Stomach (tissue), 4 donors: Measurements from ENCODE around the gene BAHD1.

Experiments used
- EP300 ChIP-seq: sonication (generic); formaldehyde crosslinking; IDR thresholded peaks from one replicate; pipeline ENCODE4 v1.6.1; 2017; ENCODE audit warnings: antibody characterized with exemption
- POLR2A ChIP-seq, 4 donors: fragments of 450-650 bp; IDR thresholded peaks; one replicate each; pipeline ENCODE4 v1.6.1; 2016; ENCODE audit warnings: antibody characterized with exemption in 4 of 4, control low read depth in 2 of 4, mild to moderate bottlenecking in 1 of 4, moderate library complexity in 1 of 4
- POLR2AphosphoS5 ChIP-seq, 3 donors: sonication (generic); formaldehyde crosslinking; IDR thresholded peaks; one replicate each; pipeline ENCODE4 v1.6.1; 2016; ENCODE audit warnings: antibody characterized with exemption in 3 of 3
- TF ChIP-seq, protein P1 (sequence below), 7 experiments: fragments of 450-650 bp in 4 of 7; fragments of 200-600 bp in 3 of 7; sonication (generic) in 3 of 7; IDR thresholded peaks; one replicate each; pipeline ENCODE4 v1.5.1; 2016 to 2019; ENCODE audit warnings: antibody characterized with exemption in 7 of 7, control low read depth in 2 of 7, mild to moderate bottlenecking in 1 of 7

- TF ChIP-seq, protein P1, sequence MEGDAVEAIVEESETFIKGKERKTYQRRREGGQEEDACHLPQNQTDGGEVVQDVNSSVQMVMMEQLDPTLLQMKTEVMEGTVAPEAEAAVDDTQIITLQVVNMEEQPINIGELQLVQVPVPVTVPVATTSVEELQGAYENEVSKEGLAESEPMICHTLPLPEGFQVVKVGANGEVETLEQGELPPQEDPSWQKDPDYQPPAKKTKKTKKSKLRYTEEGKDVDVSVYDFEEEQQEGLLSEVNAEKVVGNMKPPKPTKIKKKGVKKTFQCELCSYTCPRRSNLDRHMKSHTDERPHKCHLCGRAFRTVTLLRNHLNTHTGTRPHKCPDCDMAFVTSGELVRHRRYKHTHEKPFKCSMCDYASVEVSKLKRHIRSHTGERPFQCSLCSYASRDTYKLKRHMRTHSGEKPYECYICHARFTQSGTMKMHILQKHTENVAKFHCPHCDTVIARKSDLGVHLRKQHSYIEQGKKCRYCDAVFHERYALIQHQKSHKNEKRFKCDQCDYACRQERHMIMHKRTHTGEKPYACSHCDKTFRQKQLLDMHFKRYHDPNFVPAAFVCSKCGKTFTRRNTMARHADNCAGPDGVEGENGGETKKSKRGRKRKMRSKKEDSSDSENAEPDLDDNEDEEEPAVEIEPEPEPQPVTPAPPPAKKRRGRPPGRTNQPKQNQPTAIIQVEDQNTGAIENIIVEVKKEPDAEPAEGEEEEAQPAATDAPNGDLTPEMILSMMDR (IDR thresholded peaks at IDR 0.05): no peak
- TF ChIP-seq POLR2AphosphoS5 (IDR thresholded peaks at IDR 0.05) (no peak), EP300 (no peak), POLR2A (IDR thresholded peaks at IDR 0.05) (no peak)
Observed at GRCh38 chr15:40439960-40440742, 602 bp upstream of the BAHD1 start.
